GM10248 (cell line): ENCODE measurements around the gene CCDC3.

Source experiments
- CTCF ChIA-PET: fragments of 300-600 bp; sonication (Branson Sonifier 250); formaldehyde crosslinking; extraction: SDS; loops from one replicate; lab custom pipeline; 2021; ENCODE audit warnings: antibody characterized with exemption; lab: Yijun Ruan, JAX
- POLR2A ChIA-PET: fragments of 350-650 bp; sonication (Branson Sonifier 250); formaldehyde crosslinking; extraction: SDS; loops from one replicate; lab custom pipeline; 2020; ENCODE audit warnings: antibody characterized with exemption; lab: Yijun Ruan, JAX
- DNase-seq: peaks from one replicate; pipeline ENCODE4 v3.0.0; 2012; ENCODE audit errors: extremely low spot score
- CTCF ChIP-seq: IDR thresholded peaks from 2 replicates; pipeline ENCODE4 v1.5.1; 2012; ENCODE audit warnings: mild to moderate bottlenecking, low read depth; ENCODE audit errors: extremely low read depth, missing control alignments, control extremely low read depth

The CCDC3 gene

GRCh38 chr10:12960334-12960898, 41.1 kb downstream of the CCDC3 start:
- POLR2A ChIA-PET: no interaction called here
- no peak for TF ChIP-seq CTCF
- CTCF ChIA-PET: no interaction called here
- no peak for DNase-seq

GRCh38 chr10:12958546-12959110, 42.9 kb downstream of the CCDC3 start:
- no peak for TF ChIP-seq CTCF
- POLR2A ChIA-PET: no interaction called here
- no peak for DNase-seq
- CTCF ChIA-PET: interaction anchor here (1.4 kb wide), 1 partner anchor 22 kb away, joined by 3 read pairs; no protein-coding TSS in a partner anchor

GRCh38 chr10:12957081-12957480, 44.4 kb downstream of the CCDC3 start:
- no peak for TF ChIP-seq CTCF
- ChIA-PET POLR2A (no interaction called here), CTCF (interaction anchor here (1.2 kb wide), 1 partner anchor 8 kb away, joined by 3 read pairs; no protein-coding TSS in a partner anchor)
- no peak for DNase-seq

- POLR2A ChIA-PET: no interaction called here
- CTCF ChIA-PET: no interaction called here
- DNase-seq: no peak
- no peak for TF ChIP-seq CTCF
Measured at GRCh38 chr10:12954866-12955265, 46.6 kb downstream of the CCDC3 start.

GRCh38 chr10:12950583-12951128, 50.9 kb downstream of the CCDC3 start:
- POLR2A ChIA-PET: no interaction called here
- DNase-seq: no peak
- TF ChIP-seq CTCF: no peak
- CTCF ChIA-PET: interaction anchor here (1.1 kb wide), 1 partner anchor 210 kb away, joined by 3 read pairs; no protein-coding TSS in a partner anchor

- no peak for DNase-seq
- no peak for TF ChIP-seq CTCF
- POLR2A ChIA-PET: no interaction called here
- CTCF ChIA-PET: interaction anchor here (1.4 kb wide), 1 partner anchor 47 kb away, joined by 6 read pairs; no protein-coding TSS in a partner anchor
Measured at GRCh38 chr10:12949248-12949647, 52.3 kb downstream of the CCDC3 start.
